HG02571 (cell line): ENCODE data around the gene MTA1.

Experiments
- ATAC-seq: cut with Tn5 transposase; IDR thresholded peaks from one replicate; pipeline ENCODE4 v1.9.1; 2021; ENCODE audit warnings: mild to moderate bottlenecking, moderate library complexity; ENCODE audit not compliant: unreplicated experiment

MTA1 gene

DNA sequence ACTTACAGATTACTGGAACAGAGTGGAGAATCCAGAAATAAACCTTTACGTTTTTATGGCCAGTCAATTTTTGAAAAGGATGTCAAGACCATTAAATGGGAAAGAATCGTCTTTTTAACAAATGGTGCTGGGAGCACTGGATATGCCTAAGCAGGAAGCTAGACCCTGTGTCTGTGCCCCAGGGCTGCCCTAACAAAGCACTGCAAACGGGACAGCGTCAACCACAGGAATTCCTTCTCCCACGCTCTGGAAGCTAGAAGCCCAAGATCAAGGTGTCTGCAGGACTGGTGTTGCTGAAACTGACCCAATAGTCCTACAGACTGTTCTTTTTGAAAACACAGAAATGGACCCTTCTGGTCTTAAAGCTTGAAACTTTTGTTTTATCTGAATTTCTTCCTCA is 97.5 kb downstream of the MTA1 start:
- ATAC-seq: no peak

- no peak for ATAC-seq
Observed at GRCh38 chr14:105519946-105520698, 100.5 kb downstream of the MTA1 start.
